Endothelial cell (in vitro differentiated cells): Measurements from ENCODE around the gene CDC20B. TPM values are rescaled to one million over a fixed set of nuclear protein-coding genes. Genes with fewer than 3 reads are reported as not detected.
A peak's percentile ranks its signal among the peaks of the same experiment; 100 is the strongest.
"Not testable (repeated sequence)": the region's sequence is repeated elsewhere in the genome, so short reads cannot be mapped to it uniquely, and the experiment has no call there.

Experiments
- DNase-seq: peaks from one replicate; pipeline ENCODE4 v3.0.0; 2021; ENCODE audit warnings: low spot score
- H3K27ac Mint-ChIP-seq: one replicate; pipeline ENCODE4 v1.8.0; 2021; ENCODE audit warnings: mixed read lengths, inconsistent platforms; ENCODE audit not compliant: unreplicated experiment
- H3K27me3 Mint-ChIP-seq: one replicate; pipeline ENCODE4 v1.8.0; 2021; ENCODE audit warnings: mild to moderate bottlenecking, moderate library complexity, mixed read lengths, inconsistent platforms; ENCODE audit not compliant: unreplicated experiment
- H3K36me3 Mint-ChIP-seq: one replicate; pipeline ENCODE4 v1.8.0; 2021; ENCODE audit warnings: mild to moderate bottlenecking, low read depth, mixed read lengths, inconsistent platforms; ENCODE audit not compliant: unreplicated experiment
- H3K4me1 Mint-ChIP-seq: one replicate; pipeline ENCODE4 v1.8.0; 2021; ENCODE audit warnings: mild to moderate bottlenecking, mixed read lengths, inconsistent platforms; ENCODE audit not compliant: unreplicated experiment
- H3K4me3 Mint-ChIP-seq: one replicate; pipeline ENCODE4 v1.8.0; 2021; ENCODE audit warnings: mild to moderate bottlenecking, mixed read lengths, inconsistent platforms; ENCODE audit not compliant: unreplicated experiment
- H3K9me3 Mint-ChIP-seq: one replicate; pipeline ENCODE4 v1.8.0; 2021; ENCODE audit warnings: mixed read lengths, inconsistent platforms; ENCODE audit not compliant: unreplicated experiment
- total RNA-seq: library from RNA; stranded (reverse); fragmentation: NEBNext Ultra II Directional; extraction: Animal tissue kit (Norgen Biotek cat#: 25700); gene quantifications from one replicate; pipeline ENCODE4 v1.2.1, GENCODE V29; 2021; ENCODE audit not compliant: unreplicated experiment
- TF ChIP-seq, protein P1 (sequence below): fragments of 200-600 bp; sonication (generic); IDR thresholded peaks from one replicate; pipeline ENCODE4 v1.5.0; 2021; ENCODE audit warnings: antibody characterized with exemption; ENCODE audit not compliant: unreplicated experiment

CDC20B gene
- total RNA-seq, 1 donor from 2014 or later = not detected

- no peak for DNase-seq
- peaks cover 8% of the 10 kb centered on the region for H3K4me1 Mint-ChIP-seq
- TF ChIP-seq, protein P1, sequence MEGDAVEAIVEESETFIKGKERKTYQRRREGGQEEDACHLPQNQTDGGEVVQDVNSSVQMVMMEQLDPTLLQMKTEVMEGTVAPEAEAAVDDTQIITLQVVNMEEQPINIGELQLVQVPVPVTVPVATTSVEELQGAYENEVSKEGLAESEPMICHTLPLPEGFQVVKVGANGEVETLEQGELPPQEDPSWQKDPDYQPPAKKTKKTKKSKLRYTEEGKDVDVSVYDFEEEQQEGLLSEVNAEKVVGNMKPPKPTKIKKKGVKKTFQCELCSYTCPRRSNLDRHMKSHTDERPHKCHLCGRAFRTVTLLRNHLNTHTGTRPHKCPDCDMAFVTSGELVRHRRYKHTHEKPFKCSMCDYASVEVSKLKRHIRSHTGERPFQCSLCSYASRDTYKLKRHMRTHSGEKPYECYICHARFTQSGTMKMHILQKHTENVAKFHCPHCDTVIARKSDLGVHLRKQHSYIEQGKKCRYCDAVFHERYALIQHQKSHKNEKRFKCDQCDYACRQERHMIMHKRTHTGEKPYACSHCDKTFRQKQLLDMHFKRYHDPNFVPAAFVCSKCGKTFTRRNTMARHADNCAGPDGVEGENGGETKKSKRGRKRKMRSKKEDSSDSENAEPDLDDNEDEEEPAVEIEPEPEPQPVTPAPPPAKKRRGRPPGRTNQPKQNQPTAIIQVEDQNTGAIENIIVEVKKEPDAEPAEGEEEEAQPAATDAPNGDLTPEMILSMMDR = no peak
These were observed 76.1 kb downstream of the CDC20B start for GRCh38 chr5:55096861-55097260.

DNA sequence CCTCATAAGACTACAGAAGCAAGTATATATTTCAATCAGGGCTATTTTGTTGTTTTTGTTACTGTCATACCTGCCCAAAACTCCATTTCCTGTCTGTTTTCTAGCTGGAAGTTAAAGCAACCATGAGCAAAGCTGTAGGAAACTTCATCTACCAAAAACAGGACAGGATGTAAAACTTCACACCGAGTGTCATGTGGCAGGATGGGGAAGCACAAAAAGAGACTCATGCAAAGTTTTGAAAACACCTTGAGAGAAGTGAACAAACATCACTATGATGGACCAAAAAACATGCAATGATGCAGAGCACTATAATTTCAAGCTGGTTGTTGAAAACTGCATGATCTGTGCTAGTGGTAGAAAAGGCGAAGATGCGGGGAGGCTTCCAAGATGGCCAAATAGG, 76.8 kb downstream of the CDC20B start:
- H3K36me3 Mint-ChIP-seq = no peaks in the 10 kb centered on the region
- H3K4me3 Mint-ChIP-seq = no peak overlapping the region
- peaks cover 8% of the 10 kb centered on the region for H3K4me1 Mint-ChIP-seq
- DNase-seq = no peak
- H3K9me3 Mint-ChIP-seq = no peaks in the 10 kb centered on the region
- H3K27me3 Mint-ChIP-seq = peaks cover 5% of the 10 kb centered on the region
- TF ChIP-seq, protein P1 = no peak
- no peak overlapping the region for H3K27ac Mint-ChIP-seq

More at GRCh38 chr5:55096861-55097260, 76.1 kb downstream of the CDC20B start:
- Mint-ChIP-seq H3K9me3 (no peaks in the 10 kb centered on the region), H3K27ac (no peak overlapping the region), H3K4me3 (no peak overlapping the region), H3K36me3 (no peaks in the 10 kb centered on the region), H3K27me3 (peaks cover 5% of the 10 kb centered on the region)

- not testable (repeated sequence) for DNase-seq, H3K36me3 Mint-ChIP-seq, H3K27ac Mint-ChIP-seq, H3K27me3 Mint-ChIP-seq, H3K9me3 Mint-ChIP-seq, H3K4me3 Mint-ChIP-seq
- H3K4me1 Mint-ChIP-seq = peaks cover 14% of the 10 kb centered on the region
These were observed 82.0 kb downstream of the CDC20B start for GRCh38 chr5:55091011-55091410.

- H3K27ac Mint-ChIP-seq, H3K36me3 Mint-ChIP-seq, DNase-seq, H3K9me3 Mint-ChIP-seq, H3K27me3 Mint-ChIP-seq, H3K4me3 Mint-ChIP-seq: not testable (repeated sequence)
- H3K4me1 Mint-ChIP-seq = peaks cover 21% of the 10 kb centered on the region
These were observed 83.7 kb downstream of the CDC20B start for GRCh38 chr5:55089301-55089700.

DNA sequence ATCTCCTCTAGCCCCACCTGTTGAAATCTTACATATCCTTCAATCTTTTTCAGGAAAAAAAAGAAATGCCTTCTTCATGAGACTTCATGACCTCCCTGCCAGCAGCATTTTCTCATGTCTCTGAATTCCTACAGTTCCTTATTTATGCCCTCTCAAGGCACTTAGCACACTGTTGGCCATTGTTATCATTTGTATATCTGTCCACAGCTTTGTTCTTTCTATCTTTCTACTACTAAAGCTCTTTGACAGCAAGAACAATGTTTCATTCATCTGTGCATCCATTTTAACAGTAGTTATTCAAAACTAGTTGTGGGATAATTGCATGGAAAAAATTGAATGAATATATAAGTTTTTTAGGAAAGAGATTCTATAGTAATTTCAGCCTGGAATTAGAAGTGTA, 91.4 kb downstream of the CDC20B start:
- peaks cover 12% of the 10 kb centered on the region for H3K36me3 Mint-ChIP-seq
- peaks cover 16% of the 10 kb centered on the region for H3K9me3 Mint-ChIP-seq
- H3K27ac Mint-ChIP-seq = no peak overlapping the region
- peak overlapping the region; percentile 74 for H3K4me3 Mint-ChIP-seq
- H3K4me1 Mint-ChIP-seq = peaks cover 14% of the 10 kb centered on the region
- DNase-seq = no peak
- H3K27me3 Mint-ChIP-seq = peaks cover 6% of the 10 kb centered on the region
- TF ChIP-seq, protein P1 = no peak

- TF ChIP-seq, protein P1 = no peak
- H3K27ac Mint-ChIP-seq = no peak overlapping the region
- no peaks in the 10 kb centered on the region for H3K27me3 Mint-ChIP-seq
- H3K4me1 Mint-ChIP-seq = no peaks in the 10 kb centered on the region
- H3K36me3 Mint-ChIP-seq = no peaks in the 10 kb centered on the region
- H3K9me3 Mint-ChIP-seq = no peaks in the 10 kb centered on the region
- DNase-seq = no peak
- no peak overlapping the region for H3K4me3 Mint-ChIP-seq
These were observed 99.8 kb downstream of the CDC20B start for GRCh38 chr5:55073211-55073610.
